SU-DHL-6 (cell line): ENCODE measurements around the gene SARDH.

Experiments
- H2AFZ ChIP-seq: fragments of 200-600 bp; sonication (generic); 2 replicates; pipeline ENCODE4 v1.6.1; 2014; ENCODE audit warnings: low read depth, mild to moderate bottlenecking, moderate library complexity, mixed read lengths, antibody characterized with exemption, low read length; ENCODE audit not compliant: severe bottlenecking
- H3F3A ChIP-seq: fragments of 200-600 bp; shearing (Covaris generic); 2 replicates; pipeline ENCODE4 v1.6.0; 2016; ENCODE audit warnings: antibody characterized with exemption, mild to moderate bottlenecking; ENCODE audit not compliant: insufficient read depth
- H3K27ac ChIP-seq: fragments of 200-600 bp; sonication (generic); 2 replicates; pipeline ENCODE4 v1.5.1; 2016; ENCODE audit warnings: low read depth, mild to moderate bottlenecking, low read length, moderate library complexity, mixed read lengths
- H3K27me3 ChIP-seq: fragments of 200-600 bp; sonication (generic), shearing (Covaris generic); 2 replicates; pipeline ENCODE4 v1.6.0; 2014; ENCODE audit warnings: mild to moderate bottlenecking, low read length
- H3K36me3 ChIP-seq: fragments of 200-600 bp; sonication (generic); 2 replicates; pipeline ENCODE4 v1.6.1; 2014; ENCODE audit warnings: mild to moderate bottlenecking, low read length, mixed read lengths
- H3K4me2 ChIP-seq: fragments of 300-600, 200-600 bp; shearing (Covaris generic), sonication (generic); 2 replicates; pipeline ENCODE4 v1.6.0; 2014; ENCODE audit warnings: low read length, low read depth, mild to moderate bottlenecking; ENCODE audit not compliant: poor library complexity, severe bottlenecking
- H3K4me3 ChIP-seq: fragments of 200-600 bp; sonication (generic); 2 replicates; pipeline ENCODE4 v1.5.1; 2014; ENCODE audit warnings: antibody characterized with exemption, low read length, mild to moderate bottlenecking, mixed read lengths; ENCODE audit not compliant: insufficient read depth, poor library complexity, severe bottlenecking
- H3K79me2 ChIP-seq: fragments of 200-600 bp; sonication (generic); 2 replicates; pipeline ENCODE4 v1.6.1; 2014; ENCODE audit warnings: mild to moderate bottlenecking, low read length, moderate library complexity; ENCODE audit not compliant: insufficient read depth
- H3K9ac ChIP-seq: fragments of 200-600 bp; sonication (generic); 2 replicates; pipeline ENCODE4 v1.7.0; 2014; ENCODE audit warnings: mild to moderate bottlenecking, low read length
- H3K9me2 ChIP-seq: fragments of 200-600 bp; sonication (generic); replicated peaks from 2 replicates; pipeline ENCODE4 v1.6.1; 2014; ENCODE audit warnings: low read length; ENCODE audit not compliant: insufficient read depth
- H3K9me3 ChIP-seq: fragments of 200-600 bp; sonication (generic); 2 replicates; pipeline ENCODE4 v1.6.1; 2014; ENCODE audit warnings: low read length, mixed read lengths; ENCODE audit not compliant: insufficient read depth
- H4K20me1 ChIP-seq: fragments of 200-600 bp; sonication (generic); 2 replicates; pipeline ENCODE4 v1.6.1; 2014; ENCODE audit warnings: low read depth, mild to moderate bottlenecking, antibody characterized with exemption, low read length, moderate library complexity, mixed read lengths
- EZH2phosphoT487 ChIP-seq: fragments of 200-600 bp; sonication (generic), shearing (Covaris generic); conservative IDR thresholded peaks from 2 replicates; pipeline ENCODE4 v1.6.1; 2018; ENCODE audit warnings: mild to moderate bottlenecking, antibody characterized with exemption, low read length, moderate library complexity, mixed read lengths
- TF ChIP-seq, protein P1 (sequence below): fragments of 200-600 bp; sonication (generic); IDR thresholded peaks from one replicate; pipeline ENCODE4 v1.5.1; 2017; ENCODE audit warnings: antibody characterized with exemption, mild to moderate bottlenecking, low read length, moderate library complexity; ENCODE audit not compliant: insufficient read depth, poor library complexity, severe bottlenecking

The SARDH gene

DNA sequence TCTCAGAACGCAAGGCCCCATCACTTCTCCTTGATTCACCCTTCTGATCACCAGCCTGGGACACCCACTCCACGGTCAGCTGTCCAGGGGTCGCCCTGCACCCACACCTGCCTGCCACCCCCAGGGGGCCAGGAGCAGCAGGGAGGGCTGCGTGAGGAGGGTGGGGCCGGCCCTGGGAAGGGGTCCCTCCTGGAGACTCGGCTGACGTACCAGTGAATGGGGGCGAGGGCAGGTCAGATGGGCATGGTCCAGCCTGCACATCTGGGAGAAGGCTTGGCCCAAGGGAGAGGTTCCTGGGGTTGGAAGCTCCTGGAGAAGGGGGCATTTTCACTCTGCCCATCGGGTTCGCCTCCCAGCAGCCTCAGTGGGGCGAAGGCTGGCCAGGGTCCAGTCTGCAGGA lies 21.8 kb upstream of the SARDH start:
- Histone ChIP-seq H3K4me3 (no peak overlapping the region), H3K9ac (no peak overlapping the region), H3K79me2 (no peaks in the 10 kb centered on the region), H2AFZ (no peak overlapping the region), H3K4me2 (no peak overlapping the region), H4K20me1 (no peaks in the 10 kb centered on the region), H3F3A (no peaks in the 10 kb centered on the region; the same call in 1 of the 2 replicates), H3K27me3 (no peaks in the 10 kb centered on the region), H3K36me3 (no peaks in the 10 kb centered on the region; the same call in 1 of the 2 replicates), H3K27ac (no peak overlapping the region), H3K9me2 (no peaks in the 10 kb centered on the region), H3K9me3 (no peaks in the 10 kb centered on the region)
- TF ChIP-seq EZH2phosphoT487 = no peak
- TF ChIP-seq, protein P1, sequence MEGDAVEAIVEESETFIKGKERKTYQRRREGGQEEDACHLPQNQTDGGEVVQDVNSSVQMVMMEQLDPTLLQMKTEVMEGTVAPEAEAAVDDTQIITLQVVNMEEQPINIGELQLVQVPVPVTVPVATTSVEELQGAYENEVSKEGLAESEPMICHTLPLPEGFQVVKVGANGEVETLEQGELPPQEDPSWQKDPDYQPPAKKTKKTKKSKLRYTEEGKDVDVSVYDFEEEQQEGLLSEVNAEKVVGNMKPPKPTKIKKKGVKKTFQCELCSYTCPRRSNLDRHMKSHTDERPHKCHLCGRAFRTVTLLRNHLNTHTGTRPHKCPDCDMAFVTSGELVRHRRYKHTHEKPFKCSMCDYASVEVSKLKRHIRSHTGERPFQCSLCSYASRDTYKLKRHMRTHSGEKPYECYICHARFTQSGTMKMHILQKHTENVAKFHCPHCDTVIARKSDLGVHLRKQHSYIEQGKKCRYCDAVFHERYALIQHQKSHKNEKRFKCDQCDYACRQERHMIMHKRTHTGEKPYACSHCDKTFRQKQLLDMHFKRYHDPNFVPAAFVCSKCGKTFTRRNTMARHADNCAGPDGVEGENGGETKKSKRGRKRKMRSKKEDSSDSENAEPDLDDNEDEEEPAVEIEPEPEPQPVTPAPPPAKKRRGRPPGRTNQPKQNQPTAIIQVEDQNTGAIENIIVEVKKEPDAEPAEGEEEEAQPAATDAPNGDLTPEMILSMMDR = no peak

DNA sequence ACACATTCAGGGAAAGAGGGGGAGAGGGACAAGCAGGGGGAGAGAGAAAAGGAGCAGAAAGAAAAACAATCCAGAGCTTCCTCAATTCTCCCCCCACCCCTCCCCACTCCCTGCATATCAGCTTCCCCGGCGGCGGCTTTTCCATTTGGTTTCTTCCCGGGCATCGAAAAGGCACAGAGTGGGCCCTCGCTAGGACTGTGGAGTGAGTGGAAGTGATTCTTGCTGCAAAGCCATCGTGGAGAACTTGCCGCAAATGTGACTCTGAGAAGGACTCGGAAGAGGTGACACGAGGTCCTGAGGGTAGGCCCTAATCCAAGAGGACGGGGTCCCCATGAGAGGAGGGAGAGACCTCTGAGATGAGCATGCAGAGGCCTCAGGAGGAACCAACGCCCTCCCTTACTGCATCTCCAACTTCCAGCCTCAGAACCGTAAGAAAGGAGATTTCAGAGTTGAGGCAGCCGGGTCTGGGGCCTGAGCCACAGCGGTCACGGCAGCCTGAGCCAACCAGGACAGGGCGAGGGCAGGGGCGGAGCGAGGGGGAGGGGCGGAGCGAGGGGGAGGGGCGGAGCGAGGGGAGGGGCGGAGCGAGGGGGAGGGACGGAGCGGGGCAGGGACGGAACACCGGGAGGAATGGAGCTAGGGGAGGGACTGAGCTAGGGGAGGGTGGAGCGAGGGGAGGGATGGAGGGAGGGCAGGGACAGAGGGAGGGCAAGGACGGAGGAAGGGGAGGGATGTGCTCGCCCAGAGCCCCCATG lies 21.2 kb upstream of the SARDH start:
- Histone ChIP-seq H3K4me3 (no peak overlapping the region), H3K9me2 (no peaks in the 10 kb centered on the region), H4K20me1 (no peaks in the 10 kb centered on the region), H3F3A (no peaks in the 10 kb centered on the region; the same call in 1 of the 2 replicates), H3K9me3 (no peaks in the 10 kb centered on the region), H3K9ac (no peak overlapping the region), H2AFZ (no peak overlapping the region), H3K4me2 (no peak overlapping the region), H3K27me3 (no peaks in the 10 kb centered on the region), H3K27ac (no peak overlapping the region), H3K79me2 (no peaks in the 10 kb centered on the region), H3K36me3 (no peaks in the 10 kb centered on the region; the same call in 1 of the 2 replicates)
- no peak for TF ChIP-seq EZH2phosphoT487
- TF ChIP-seq, protein P1 = no peak

DNA sequence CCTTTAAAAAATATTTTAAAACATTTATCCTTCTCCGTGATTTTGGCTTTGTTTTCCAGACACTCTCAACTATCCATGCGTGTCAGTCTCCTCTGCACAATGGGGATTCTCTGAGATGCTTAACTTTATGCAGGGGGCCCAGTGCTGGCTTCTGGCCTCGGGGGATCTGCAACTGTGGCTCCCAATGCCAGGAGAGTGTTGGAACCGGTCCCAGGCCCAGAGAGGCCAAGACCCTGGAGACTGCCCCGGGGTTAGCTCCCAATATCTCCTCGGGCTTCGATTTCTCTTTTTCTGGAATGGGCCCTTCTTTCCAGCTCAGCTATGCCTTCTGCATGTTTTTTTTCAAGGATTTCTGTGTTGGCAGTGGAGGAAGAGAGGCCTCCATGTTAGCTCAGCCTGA lies 20.1 kb upstream of the SARDH start:
- Histone ChIP-seq H3K9me2 (no peaks in the 10 kb centered on the region), H3F3A (no peaks in the 10 kb centered on the region; the same call in 1 of the 2 replicates), H2AFZ (no peak overlapping the region), H3K4me3 (no peak overlapping the region), H3K27me3 (no peaks in the 10 kb centered on the region), H3K27ac (no peak overlapping the region), H3K4me2 (no peak overlapping the region), H3K9ac (no peak overlapping the region), H3K9me3 (no peaks in the 10 kb centered on the region), H4K20me1 (no peaks in the 10 kb centered on the region), H3K79me2 (no peaks in the 10 kb centered on the region), H3K36me3 (no peaks in the 10 kb centered on the region)
- TF ChIP-seq, protein P1 = no peak
- TF ChIP-seq EZH2phosphoT487 = no peak
